ENCODE results near the gene SOBP.
A peak's percentile ranks its signal among the peaks of the same experiment; 100 is the strongest.

SOBP gene

GRCh38 chr6:107682721-107683120 lies 192.8 kb downstream of the SOBP start:
- DNase-seq, result no peak

- DNase-seq, result no peak
Observed at GRCh38 chr6:107683183-107683582, 193.3 kb downstream of the SOBP start.

- no peak for DNase-seq
Observed at GRCh38 chr6:107684996-107685395, 195.1 kb downstream of the SOBP start.

- no peak for DNase-seq
Observed at GRCh38 chr6:107689190-107689589, 199.3 kb downstream of the SOBP start.

GRCh38 chr6:107689951-107690642 lies 200.2 kb downstream of the SOBP start:
- peak in 2 of 58 donors; percentile 19 to 25 for DNase-seq

GRCh38 chr6:107690643-107691061 lies 200.7 kb downstream of the SOBP start:
- peak in 12 of 58 donors; percentile 4 to 66 (median 20) for DNase-seq

- no peak for DNase-seq
Observed at GRCh38 chr6:107691062-107691751, 201.3 kb downstream of the SOBP start.

- DNase-seq, result no peak
Observed at GRCh38 chr6:107692351-107692750, 202.4 kb downstream of the SOBP start.

- DNase-seq, result no peak
Observed at GRCh38 chr6:107695061-107695720, 205.3 kb downstream of the SOBP start.

- no peak for DNase-seq
Observed at GRCh38 chr6:107697682-107698081, 207.8 kb downstream of the SOBP start.

- no peak for DNase-seq
Observed at GRCh38 chr6:107698146-107698545, 208.2 kb downstream of the SOBP start.

- DNase-seq, result no peak
Observed at GRCh38 chr6:107699254-107699653, 209.3 kb downstream of the SOBP start.

- no peak for DNase-seq
Observed at GRCh38 chr6:107699697-107700325, 209.9 kb downstream of the SOBP start.

GRCh38 chr6:107703606-107704005 lies 213.7 kb downstream of the SOBP start:
- no peak for DNase-seq

GRCh38 chr6:107704347-107705013 lies 214.6 kb downstream of the SOBP start:
- peak in 3 of 58 donors; percentile 4 to 41 (median 13) for DNase-seq

- no peak for DNase-seq
Observed at GRCh38 chr6:107706516-107707115, 216.7 kb downstream of the SOBP start.

- DNase-seq, result no peak
Observed at GRCh38 chr6:107707346-107708275, 217.7 kb downstream of the SOBP start.

- DNase-seq, result no peak
Observed at GRCh38 chr6:107708435-107708834, 218.5 kb downstream of the SOBP start.

GRCh38 chr6:107709341-107709740 lies 219.4 kb downstream of the SOBP start:
- DNase-seq, result no peak
